CD14-positive monocyte (primary cell): ENCODE results near the gene SNX30. TPM values are rescaled to one million over a fixed set of nuclear protein-coding genes. Genes with fewer than 3 reads are reported as not detected.

Experiments used
- DNase-seq, 3 donors: peaks; one replicate each; pipeline ENCODE4 v3.0.0-alpha.2; 2011 to 2022
- H2AFZ ChIP-seq: 2 replicates; pipeline ENCODE4 v1.6.0; 2012; ENCODE audit warnings: mild to moderate bottlenecking, low read depth, low read length, inconsistent platforms; ENCODE audit not compliant: insufficient read depth, poor library complexity, severe bottlenecking
- H3K27ac ChIP-seq, 2 donors: 1 replicate in 1 of 2; 2 replicates in 1 of 2; pipeline ENCODE4 v1.5.1; 2012 to 2013; ENCODE audit warnings: low read length in 2 of 2, control low read depth in 1 of 2, inconsistent platforms in 1 of 2, low read depth in 1 of 2, mild to moderate bottlenecking in 1 of 2
- H3K27me3 ChIP-seq, 2 donors: one replicate each; pipeline versions ENCODE4 v1.6.0 to v1.6.1; 2011 to 2013; ENCODE audit warnings: low read length in 2 of 2; ENCODE audit not compliant: control insufficient read depth in 2 of 2, insufficient read depth in 2 of 2
- H3K36me3 ChIP-seq, 2 donors: replicated peaks in 1 of 2; 1 replicate in 1 of 2; 2 replicates in 1 of 2; pipeline versions ENCODE4 v1.5.1 to v1.6.1; 2012 to 2013; ENCODE audit warnings: low read length in 2 of 2, control low read depth in 1 of 2, inconsistent platforms in 1 of 2, mild to moderate bottlenecking in 1 of 2; ENCODE audit not compliant: insufficient read depth in 2 of 2, control insufficient read depth in 1 of 2
- H3K4me1 ChIP-seq, 2 donors: 1 replicate in 1 of 2; 2 replicates in 1 of 2; pipeline versions ENCODE4 v1.5.1 to v1.6.1; 2012 to 2013; ENCODE audit warnings: low read length in 2 of 2, control low read depth in 1 of 2, inconsistent platforms in 1 of 2, mild to moderate bottlenecking in 1 of 2, moderate library complexity in 1 of 2; ENCODE audit not compliant: insufficient read depth in 2 of 2, control insufficient read depth in 1 of 2
- H3K4me2 ChIP-seq: replicated peaks from 2 replicates; pipeline ENCODE3; 2012; ENCODE audit warnings: low read length, moderate library complexity, mild to moderate bottlenecking; ENCODE audit not compliant: poor library complexity, severe bottlenecking; ENCODE audit errors: extremely low read depth
- H3K4me3 ChIP-seq, 3 experiments: fragments of 200-600 bp in 1 of 3; sonication (generic) in 1 of 3; replicated peaks in 1 of 3; 1 replicate in 2 of 3; 2 replicates in 1 of 3; pipeline ENCODE4 v1.5.1; 2011 to 2013; ENCODE audit warnings: low read length in 3 of 3, mild to moderate bottlenecking in 3 of 3, control low read depth in 2 of 3, low read depth in 2 of 3, inconsistent platforms in 1 of 3, moderate library complexity in 1 of 3
- H3K79me2 ChIP-seq: 2 replicates; pipeline ENCODE4 v1.6.0; 2012; ENCODE audit warnings: mild to moderate bottlenecking, control low read depth, inconsistent platforms, low read length, moderate library complexity; ENCODE audit not compliant: insufficient read depth
- H3K9ac ChIP-seq: 2 replicates; pipeline ENCODE4 v1.6.0; 2017; ENCODE audit warnings: low read length, mild to moderate bottlenecking; ENCODE audit not compliant: insufficient read depth, poor library complexity, severe bottlenecking
- H3K9me3 ChIP-seq, 2 donors: replicated peaks in 1 of 2; 1 replicate in 1 of 2; 2 replicates in 1 of 2; pipeline versions ENCODE4 v1.5.1 to v1.6.1; 2012 to 2013; ENCODE audit warnings: low read length in 2 of 2, control low read depth in 1 of 2; ENCODE audit not compliant: control insufficient read depth in 1 of 2, insufficient read depth in 1 of 2
- H4K20me1 ChIP-seq: 2 replicates; pipeline ENCODE4 v1.6.0; 2012; ENCODE audit warnings: mild to moderate bottlenecking, low read length, control low read depth, moderate library complexity; ENCODE audit not compliant: insufficient read depth
- H3K27ac Mint-ChIP-seq, 7 donors: one replicate each; pipeline ENCODE4 v1.8.0; 2020; ENCODE audit warnings: mild to moderate bottlenecking in 7 of 7, mixed read lengths in 7 of 7, moderate library complexity in 6 of 7, inconsistent platforms in 2 of 7
- H3K27me3 Mint-ChIP-seq, 3 donors: one replicate each; pipeline ENCODE4 v1.8.0; 2021 to 2022; ENCODE audit warnings: low read depth in 3 of 3, mild to moderate bottlenecking in 3 of 3, mixed read lengths in 3 of 3, moderate library complexity in 3 of 3, inconsistent platforms in 1 of 3
- H3K36me3 Mint-ChIP-seq, 2 donors: one replicate each; pipeline ENCODE4 v1.8.0; 2020; ENCODE audit warnings: mixed read lengths in 2 of 2, inconsistent platforms in 1 of 2, mild to moderate bottlenecking in 1 of 2
- H3K4me1 Mint-ChIP-seq: one replicate; pipeline ENCODE4 v1.8.0; 2020; ENCODE audit warnings: mild to moderate bottlenecking, mixed read lengths
- H3K4me3 Mint-ChIP-seq, 2 donors: one replicate each; pipeline ENCODE4 v1.8.0; 2020; ENCODE audit warnings: mild to moderate bottlenecking in 2 of 2, mixed read lengths in 2 of 2, moderate library complexity in 1 of 2
- H3K9me3 Mint-ChIP-seq, 7 donors: one replicate each; pipeline ENCODE4 v1.8.0; 2020 to 2022; ENCODE audit warnings: mixed read lengths in 7 of 7, mild to moderate bottlenecking in 6 of 7, moderate library complexity in 6 of 7, inconsistent platforms in 2 of 7
- CTCF ChIP-seq: fragments of 200-600 bp; IDR thresholded peaks from one replicate; pipeline ENCODE4 v1.8.0; 2022; ENCODE audit warnings: antibody characterized with exemption, mild to moderate bottlenecking
- WGBS: methylation state at CpG from one replicate; pipeline ENCODE4 v1.1.5; 2013; ENCODE audit warnings: missing lambda C conversion rate; ENCODE audit not compliant: insufficient coverage; 5-methylcytosine and 5-hydroxymethylcytosine counted together
- intact Hi-C, 2 donors: fragments of 100-400 bp; cut with micrococcal nuclease; formaldehyde crosslinking; loops; one replicate each; pipeline versions ENCODE4 v1.15.0 to v1.15.1; 2023
- polyA plus RNA-seq, 3 donors: library from polyadenylated mRNA; depleted of rRNA in 1 of 3; unstranded in 2 of 3; stranded (reverse) in 1 of 3; fragments of 300-500 nt in 2 of 3; fragments of >200 nt in 1 of 3; fragmentation: Illumina TruSeq in 2 of 3; gene quantifications; 1 replicate in 2 of 3; 2 replicates in 1 of 3; pipeline ENCODE4 v1.2.3, GENCODE V29; 2012 to 2021

SNX30 gene
- polyA plus RNA-seq, 3 donors, result 10.3 to 31.3 (median 10.4) TPM

GRCh38 chr9:112744177-112744576 lies 6.4 kb upstream of the SNX30 start:
- peaks cover 0 to 6% (median 0%) of the 10 kb centered on the region in 7 donors for H3K9me3 Mint-ChIP-seq
- Histone ChIP-seq H3K79me2 (no peaks in the 10 kb centered on the region), H3K9me3 (no peaks in the 10 kb centered on the region), H2AFZ (no peak overlapping the region), H3K27me3 (peaks cover 3 to 8% of the 10 kb centered on the region in 2 donors), H3K4me2 (no peak overlapping the region), H3K27ac (no peak overlapping the region), H3K9ac (no peak overlapping the region), H3K36me3 (no peaks in the 10 kb centered on the region), H3K4me3 (no peak overlapping the region), H4K20me1 (no peaks in the 10 kb centered on the region), H3K4me1 (peaks cover 8 to 15% of the 10 kb centered on the region in 2 donors)
- H3K27ac Mint-ChIP-seq, result no peak overlapping the region
- TF ChIP-seq CTCF, result no peak
- no peak for DNase-seq
- H3K36me3 Mint-ChIP-seq, result peaks cover 2% of the 10 kb centered on the region in 2 donors
- intact Hi-C loops, result no loop called here
- peaks cover 3 to 20% (median 10%) of the 10 kb centered on the region in 3 donors for H3K27me3 Mint-ChIP-seq
- peaks cover 27% of the 10 kb centered on the region for H3K4me1 Mint-ChIP-seq
- no peak overlapping the region for H3K4me3 Mint-ChIP-seq
- WGBS, result 50% methylated on average over 2 of the region's 4 CpGs

DNA sequence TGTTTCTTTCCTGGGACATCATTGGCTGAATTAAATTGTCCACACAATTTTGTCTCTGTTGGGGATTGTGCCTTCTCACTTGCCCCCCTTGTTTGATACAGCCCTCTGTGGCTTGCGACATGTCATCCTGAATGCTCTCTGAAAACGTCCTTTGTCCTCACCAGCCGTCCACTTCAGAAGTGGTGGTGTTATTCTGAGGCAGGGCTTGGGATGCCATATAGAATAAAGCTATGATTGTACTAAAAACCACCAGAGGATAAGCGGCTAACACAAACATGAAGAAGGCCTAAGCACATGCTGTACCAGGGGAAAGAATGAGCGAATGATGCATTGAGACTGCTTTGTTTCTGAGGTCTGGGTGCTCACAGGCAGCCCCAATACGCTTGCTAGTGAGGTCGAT lies 3.5 kb upstream of the SNX30 start:
- Histone ChIP-seq H3K9ac (no peak overlapping the region), H4K20me1 (peaks cover 6% of the 10 kb centered on the region), H3K27me3 (peaks cover 0 to 3% of the 10 kb centered on the region in 2 donors), H3K4me1 (peaks cover 25 to 37% of the 10 kb centered on the region in 2 donors), H3K9me3 (no peaks in the 10 kb centered on the region), H3K27ac (no peak overlapping the region), H3K4me2 (no peak overlapping the region), H2AFZ (no peak overlapping the region), H3K4me3 (no peak overlapping the region), H3K36me3 (no peaks in the 10 kb centered on the region), H3K79me2 (peaks cover 18% of the 10 kb centered on the region)
- no peak overlapping the region for H3K27ac Mint-ChIP-seq
- H3K4me1 Mint-ChIP-seq, result peaks cover 45% of the 10 kb centered on the region
- no peaks in the 10 kb centered on the region for H3K9me3 Mint-ChIP-seq
- intact Hi-C loops, result no loop called here
- TF ChIP-seq CTCF, result no peak
- H3K4me3 Mint-ChIP-seq, result no peak overlapping the region
- H3K36me3 Mint-ChIP-seq, result peaks cover 2% of the 10 kb centered on the region in 2 donors
- DNase-seq, result no peak
- peaks cover 0 to 5% (median 1%) of the 10 kb centered on the region in 3 donors for H3K27me3 Mint-ChIP-seq
- 88% methylated on average over 5 of the region's 7 CpGs for WGBS
